OCI-LY3 (cell line): Measurements from ENCODE around the gene STARD5.

ENCODE experiments used
- H2AFZ ChIP-seq: fragments of 200-600, 300-600 bp; shearing (Covaris generic); 2 replicates; pipeline ENCODE4 v1.6.0; 2014; ENCODE audit warnings: antibody characterized with exemption, low read depth, low read length
- H3K27ac ChIP-seq: fragments of 200-600, 300-600 bp; sonication (generic); 2 replicates; pipeline ENCODE4 v1.5.1; 2014; ENCODE audit warnings: mild to moderate bottlenecking, low read length, moderate library complexity, mixed read lengths
- H3K27me3 ChIP-seq: fragments of 200-600, 300-600 bp; sonication (generic); 2 replicates; pipeline ENCODE4 v1.6.1; 2014; ENCODE audit warnings: low read depth, low read length, mixed read lengths
- H3K36me3 ChIP-seq: fragments of 200-600, 300-600 bp; sonication (generic); replicated peaks from 2 replicates; pipeline ENCODE3; 2014; ENCODE audit warnings: low read depth, low read length, mixed read lengths
- H3K4me1 ChIP-seq: fragments of 300-600, 200-600 bp; sonication (generic); 2 replicates; pipeline ENCODE4 v1.6.1; 2014; ENCODE audit warnings: low read length, mixed read lengths
- H3K4me2 ChIP-seq: fragments of 200-600, 300-600 bp; sonication (generic); 2 replicates; pipeline ENCODE4 v1.6.1; 2014; ENCODE audit warnings: low read length, mixed read lengths
- H3K4me3 ChIP-seq: fragments of 300-600, 200-600 bp; sonication (generic); 2 replicates; pipeline ENCODE4 v1.5.1; 2014; ENCODE audit warnings: antibody characterized with exemption, mild to moderate bottlenecking, low read length, moderate library complexity
- H3K79me2 ChIP-seq: fragments of 300-600, 200-600 bp; shearing (Covaris generic); 2 replicates; pipeline ENCODE4 v1.6.1; 2014; ENCODE audit warnings: mild to moderate bottlenecking, low read length, mixed read lengths
- H3K9ac ChIP-seq: fragments of 300-600, 200-600 bp; shearing (Covaris generic); 2 replicates; pipeline ENCODE4 v1.6.0; 2014; ENCODE audit warnings: mild to moderate bottlenecking, low read length, moderate library complexity
- H3K9me3 ChIP-seq: fragments of 200-600, 300-600 bp; shearing (Covaris generic); 2 replicates; pipeline ENCODE4 v1.6.1; 2014; ENCODE audit warnings: low read length, mixed read lengths; ENCODE audit not compliant: insufficient read depth
- H4K20me1 ChIP-seq: fragments of 200-600, 300-600 bp; sonication (generic); 2 replicates; pipeline ENCODE4 v1.6.1; 2016; ENCODE audit warnings: low read length, mixed read lengths; ENCODE audit not compliant: insufficient read depth
- CTCF ChIP-seq: fragments of 200-600, 300-600 bp; sonication (generic); IDR thresholded peaks from 2 replicates; pipeline ENCODE4 v1.5.1; 2014; ENCODE audit warnings: antibody characterized with exemption, low read length, low read depth
- EZH2phosphoT487 ChIP-seq: fragments of 200-600 bp; shearing (Covaris generic); IDR thresholded peaks from 2 replicates; pipeline ENCODE4 v1.6.1; 2018; ENCODE audit warnings: antibody characterized with exemption, mixed run types, low read depth

Gene STARD5

GRCh38 chr15:81264072-81264857 lies 59.7 kb downstream of the STARD5 start:
- Histone ChIP-seq H2AFZ (no peak overlapping the region), H3K36me3 (no peaks in the 10 kb centered on the region), H3K4me1 (peaks cover 17% of the 10 kb centered on the region), H3K9me3 (no peaks in the 10 kb centered on the region), H3K79me2 (no peaks in the 10 kb centered on the region), H3K9ac (no peak overlapping the region), H4K20me1 (no peaks in the 10 kb centered on the region), H3K4me3 (no peak overlapping the region), H3K4me2 (no peak overlapping the region), H3K27me3 (peaks cover 5% of the 10 kb centered on the region; the same call in 1 of the 2 replicates), H3K27ac (no peak overlapping the region)
- TF ChIP-seq CTCF (no peak), EZH2phosphoT487 (no peak)

- H3K27ac ChIP-seq, result no peak overlapping the region
- H3K9ac ChIP-seq, result no peak overlapping the region
- H3K4me2 ChIP-seq, result no peak overlapping the region
- H4K20me1 ChIP-seq, result no peaks in the 10 kb centered on the region
- H3K4me1 ChIP-seq, result peaks cover 14% of the 10 kb centered on the region
- no peaks in the 10 kb centered on the region for H3K79me2 ChIP-seq
- no peaks in the 10 kb centered on the region for H3K9me3 ChIP-seq
- H3K4me3 ChIP-seq, result no peak overlapping the region
- H3K36me3 ChIP-seq, result no peaks in the 10 kb centered on the region
- H2AFZ ChIP-seq, result no peak overlapping the region
- TF ChIP-seq CTCF (no peak), EZH2phosphoT487 (no peak)
- peaks cover 7% of the 10 kb centered on the region; the same call in 1 of the 2 replicates for H3K27me3 ChIP-seq
These were observed 60.5 kb downstream of the STARD5 start for GRCh38 chr15:81263477-81263876.

- H3K9ac ChIP-seq, result no peak overlapping the region
- H4K20me1 ChIP-seq, result no peaks in the 10 kb centered on the region
- H3K4me3 ChIP-seq, result no peak overlapping the region
- no peak overlapping the region for H2AFZ ChIP-seq
- no peak overlapping the region for H3K4me2 ChIP-seq
- H3K4me1 ChIP-seq, result peaks cover 24% of the 10 kb centered on the region
- peaks cover 14% of the 10 kb centered on the region; the same call in 1 of the 2 replicates for H3K27me3 ChIP-seq
- H3K79me2 ChIP-seq, result no peaks in the 10 kb centered on the region
- TF ChIP-seq CTCF (no peak), EZH2phosphoT487 (no peak)
- H3K9me3 ChIP-seq, result no peaks in the 10 kb centered on the region
- H3K36me3 ChIP-seq, result no peaks in the 10 kb centered on the region
- no peak overlapping the region for H3K27ac ChIP-seq
These were observed 62.6 kb downstream of the STARD5 start for GRCh38 chr15:81261172-81261811.

GRCh38 chr15:81259760-81260298 lies 64.1 kb downstream of the STARD5 start:
- peaks cover 19% of the 10 kb centered on the region; the same call in 1 of the 2 replicates for H3K27me3 ChIP-seq
- no peak overlapping the region for H3K4me3 ChIP-seq
- H3K79me2 ChIP-seq, result no peaks in the 10 kb centered on the region
- no peak overlapping the region for H2AFZ ChIP-seq
- TF ChIP-seq CTCF (no peak), EZH2phosphoT487 (no peak)
- no peak overlapping the region for H3K9ac ChIP-seq
- no peaks in the 10 kb centered on the region for H3K9me3 ChIP-seq
- H3K27ac ChIP-seq, result no peak overlapping the region
- peaks cover 11% of the 10 kb centered on the region for H3K4me1 ChIP-seq
- H3K4me2 ChIP-seq, result no peak overlapping the region
- no peaks in the 10 kb centered on the region for H3K36me3 ChIP-seq
- no peaks in the 10 kb centered on the region for H4K20me1 ChIP-seq
